Stimulated activated CD8-positive, alpha-beta memory T cell treated with anti-CD3 and anti-CD28 coated beads, Interleukin-2, amount 100 ng/mL, for 1 hour (primary cell): ENCODE data around the gene KAT8.

Experiments used
- DNase-seq, 2 donors: peaks; one replicate each; pipeline ENCODE4 v3.0.0-alpha.2; 2020; ENCODE audit warnings: low read depth in 2 of 2

The KAT8 gene

DNA sequence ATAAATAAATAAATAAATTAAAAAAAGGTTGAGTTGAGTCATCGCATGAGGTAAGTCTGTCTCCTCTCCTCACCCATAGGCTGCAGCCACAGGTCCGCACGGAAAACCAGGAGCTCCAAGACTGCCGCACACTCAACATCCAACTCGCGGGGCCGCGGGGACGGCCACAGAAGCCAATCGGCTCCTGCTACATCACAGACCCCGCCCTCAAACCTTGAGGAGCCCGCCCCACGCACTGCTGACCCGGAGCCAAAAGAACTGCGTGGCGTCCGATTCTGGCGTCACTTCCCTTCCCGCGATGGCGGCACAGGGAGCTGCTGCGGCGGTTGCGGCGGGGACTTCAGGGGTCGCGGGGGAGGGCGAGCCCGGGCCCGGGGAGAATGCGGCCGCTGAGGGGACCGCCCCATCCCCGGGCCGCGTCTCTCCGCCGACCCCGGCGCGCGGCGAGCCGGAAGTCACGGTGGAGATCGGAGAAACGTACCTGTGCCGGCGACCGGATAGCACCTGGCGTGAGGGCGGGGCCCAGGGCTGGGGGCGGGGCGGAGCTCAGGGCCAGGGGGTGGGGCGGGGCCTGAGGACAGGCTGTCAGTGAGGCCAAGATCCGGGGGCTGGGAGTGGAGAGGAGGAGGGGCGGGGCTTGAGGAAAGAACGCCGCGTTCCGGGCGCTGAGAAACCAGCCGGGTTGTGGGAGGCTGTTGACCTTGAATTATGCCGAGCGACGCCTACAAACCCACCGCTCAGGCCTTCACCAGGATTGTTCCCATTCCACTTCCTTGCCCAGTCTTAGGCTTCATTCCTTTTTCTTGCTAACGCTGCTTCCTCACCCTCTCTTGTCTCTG is at the start of gene KAT8:
Gene KAT8, plus strand, starts transcription at position 281 of the 839 bp plus-strand sequence. Its CDS starts 18 bp downstream, at position 299.
- DNase-seq: peak; percentile 92 to 94

DNA sequence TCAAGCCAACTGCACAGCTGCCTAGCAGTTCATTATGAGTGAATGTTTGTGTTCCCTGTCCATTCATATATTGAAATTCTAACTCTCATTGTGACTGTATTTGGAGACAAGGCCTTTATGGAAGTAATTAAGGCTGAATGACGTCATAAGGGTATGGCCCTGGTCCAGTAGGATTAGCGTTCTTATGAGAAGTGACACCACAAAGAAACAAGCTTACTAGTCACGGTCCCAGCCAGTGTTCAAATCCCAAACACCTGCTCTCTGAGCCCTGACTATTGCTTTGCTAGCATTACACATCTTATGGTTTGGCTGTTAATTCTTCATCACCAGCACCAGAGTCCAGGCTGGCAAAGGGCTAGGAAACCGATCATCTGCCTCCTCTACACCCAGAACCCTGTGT is 45.6 kb upstream of the KAT8 start:
- no peak for DNase-seq

GRCh38 chr16:31072540-31073141 is 44.8 kb upstream of the KAT8 start:
- no peak for DNase-seq

- DNase-seq: peak; percentile 72 to 78
These were observed 44.1 kb upstream of the KAT8 start for GRCh38 chr16:31073142-31073969.

DNA sequence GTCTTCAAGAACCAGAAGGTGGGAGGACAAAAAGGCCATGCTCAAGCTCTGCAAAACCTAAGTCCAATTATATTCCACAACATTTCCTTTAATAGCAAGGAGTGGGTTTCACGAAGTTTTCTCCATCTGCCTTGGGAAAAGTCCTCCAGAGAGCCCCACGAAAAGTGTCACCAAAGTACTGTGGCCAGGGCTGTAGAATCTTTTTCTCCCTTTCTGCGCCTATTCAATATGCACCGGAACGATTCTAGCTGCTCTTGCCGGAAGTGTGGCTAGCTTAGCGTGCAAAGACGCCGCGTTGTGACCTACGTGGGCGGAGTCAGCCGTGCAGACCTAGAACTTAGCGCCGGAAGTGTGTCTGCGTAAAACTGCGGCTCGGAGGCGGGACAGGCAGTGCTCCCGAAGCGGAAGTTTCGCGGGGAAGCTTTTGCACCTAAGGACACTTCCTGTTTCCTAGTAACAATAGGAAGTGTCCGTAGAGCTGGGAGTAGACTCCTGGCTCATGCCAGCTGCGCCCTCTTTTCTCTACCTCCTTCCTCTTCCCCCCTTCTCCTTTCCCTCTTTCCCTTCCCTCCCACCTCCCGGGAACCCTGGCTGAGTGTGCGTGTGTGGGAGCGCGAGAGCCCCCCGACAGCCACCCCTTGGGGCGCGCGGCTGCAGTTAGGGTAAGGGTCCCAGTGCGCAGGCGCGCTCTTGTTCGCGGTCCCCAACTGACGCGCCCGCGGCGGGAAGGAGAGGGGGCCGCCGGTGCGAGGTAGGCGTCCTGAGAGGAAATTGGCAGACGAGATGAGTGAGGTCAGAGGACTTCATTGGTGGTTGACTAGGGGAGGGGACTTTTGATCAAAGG is 43.3 kb upstream of the KAT8 start, which contains the start of the genes ZNF646 and ZNF668:
Gene ZNF646, plus strand, starts transcription at position 453 of the 844 bp plus-strand sequence. CDS start 1,903 bp downstream, outside the sequence.
Gene ZNF668, minus strand, starts transcription at position 271 of the 844 bp plus-strand sequence. CDS start 9,781 bp downstream, outside the sequence.
- DNase-seq: peak; percentile 95 to 96

DNA sequence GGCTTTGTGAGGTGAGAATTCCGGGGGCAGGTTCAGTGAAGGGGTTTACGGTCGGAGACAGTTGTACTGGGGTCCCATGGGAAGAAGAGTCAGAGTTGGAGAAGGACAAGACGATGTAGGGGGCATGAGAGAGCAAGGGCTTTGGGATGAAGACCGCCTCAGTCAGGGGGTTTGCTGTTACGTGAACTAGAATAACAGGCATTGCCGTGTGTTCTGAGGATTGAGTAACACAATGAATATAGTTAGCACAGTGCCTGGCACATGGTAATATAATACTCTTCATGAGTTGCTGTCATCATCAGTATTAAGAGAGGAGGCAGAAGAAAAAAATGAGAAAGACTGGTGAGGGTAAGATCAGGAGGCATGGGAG is 42.7 kb upstream of the KAT8 start:
- no peak for DNase-seq

GRCh38 chr16:31076319-31076718 is 41.1 kb upstream of the KAT8 start:
- no peak for DNase-seq

- DNase-seq: no peak
These were observed 40.4 kb upstream of the KAT8 start for GRCh38 chr16:31077024-31077423.

DNA sequence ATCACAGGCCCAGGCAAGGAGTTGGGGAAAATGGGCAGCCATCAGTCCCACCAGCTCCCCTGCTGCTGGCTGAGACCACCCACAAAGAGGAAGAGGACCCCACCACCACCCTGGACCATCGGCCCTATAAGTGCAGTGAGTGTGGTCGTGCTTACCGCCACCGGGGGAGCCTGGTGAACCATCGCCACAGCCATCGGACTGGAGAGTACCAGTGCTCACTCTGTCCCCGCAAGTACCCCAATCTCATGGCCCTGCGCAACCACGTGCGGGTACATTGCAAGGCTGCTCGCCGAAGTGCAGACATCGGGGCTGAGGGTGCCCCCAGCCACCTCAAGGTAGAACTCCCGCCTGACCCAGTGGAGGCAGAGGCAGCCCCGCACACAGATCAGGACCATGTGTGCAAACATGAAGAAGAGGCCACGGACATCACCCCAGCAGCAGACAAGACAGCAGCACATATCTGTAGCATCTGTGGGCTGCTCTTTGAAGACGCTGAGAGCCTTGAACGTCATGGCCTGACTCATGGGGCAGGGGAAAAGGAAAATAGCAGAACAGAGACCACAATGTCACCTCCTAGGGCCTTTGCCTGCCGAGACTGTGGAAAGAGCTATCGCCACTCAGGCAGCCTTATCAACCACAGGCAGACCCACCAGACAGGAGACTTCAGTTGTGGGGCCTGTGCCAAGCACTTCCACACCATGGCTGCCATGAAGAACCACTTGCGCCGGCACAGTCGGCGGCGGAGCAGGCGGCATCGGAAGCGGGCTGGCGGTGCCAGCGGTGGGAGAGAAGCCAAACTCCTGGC is 39.7 kb upstream of the KAT8 start:
- DNase-seq: no peak

DNA sequence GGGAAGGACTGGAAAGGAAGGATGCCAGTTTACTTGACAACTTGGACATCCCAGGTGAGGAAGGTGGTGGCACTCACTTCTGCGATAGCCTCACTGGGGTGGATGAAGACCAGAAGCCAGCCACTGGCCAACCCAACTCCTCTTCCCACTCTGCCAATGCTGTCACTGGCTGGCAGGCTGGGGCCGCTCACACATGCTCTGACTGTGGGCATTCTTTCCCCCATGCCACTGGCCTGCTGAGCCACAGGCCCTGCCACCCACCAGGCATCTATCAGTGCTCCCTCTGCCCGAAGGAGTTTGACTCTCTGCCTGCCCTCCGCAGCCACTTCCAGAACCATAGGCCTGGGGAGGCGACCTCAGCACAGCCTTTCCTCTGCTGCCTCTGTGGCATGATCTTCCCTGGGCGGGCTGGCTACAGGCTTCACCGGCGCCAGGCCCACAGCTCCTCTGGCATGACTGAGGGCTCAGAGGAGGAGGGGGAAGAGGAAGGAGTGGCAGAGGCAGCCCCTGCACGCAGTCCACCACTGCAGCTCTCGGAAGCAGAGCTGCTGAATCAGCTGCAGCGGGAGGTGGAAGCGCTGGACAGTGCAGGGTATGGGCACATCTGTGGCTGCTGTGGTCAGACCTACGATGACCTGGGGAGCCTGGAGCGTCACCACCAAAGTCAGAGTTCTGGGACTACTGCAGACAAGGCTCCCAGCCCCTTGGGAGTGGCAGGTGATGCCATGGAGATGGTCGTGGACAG is 38.7 kb upstream of the KAT8 start:
- no peak for DNase-seq

- DNase-seq: no peak
These were observed 38.0 kb upstream of the KAT8 start for GRCh38 chr16:31079342-31079944.

DNA sequence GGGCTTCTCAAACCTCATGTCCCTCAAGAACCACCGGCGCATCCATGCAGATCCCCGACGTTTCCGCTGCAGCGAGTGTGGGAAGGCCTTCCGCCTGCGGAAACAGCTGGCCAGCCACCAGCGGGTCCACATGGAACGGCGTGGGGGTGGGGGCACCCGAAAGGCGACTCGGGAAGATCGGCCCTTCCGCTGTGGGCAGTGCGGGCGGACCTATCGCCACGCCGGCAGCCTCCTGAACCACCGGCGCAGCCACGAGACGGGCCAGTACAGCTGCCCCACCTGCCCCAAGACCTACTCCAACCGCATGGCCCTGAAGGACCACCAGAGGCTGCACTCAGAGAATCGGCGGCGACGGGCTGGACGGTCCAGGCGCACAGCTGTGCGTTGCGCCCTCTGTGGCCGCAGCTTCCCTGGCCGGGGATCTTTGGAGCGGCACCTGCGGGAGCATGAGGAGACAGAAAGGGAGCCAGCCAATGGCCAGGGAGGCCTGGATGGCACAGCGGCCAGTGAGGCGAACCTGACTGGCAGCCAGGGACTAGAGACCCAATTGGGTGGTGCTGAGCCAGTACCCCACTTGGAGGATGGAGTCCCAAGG is 37.3 kb upstream of the KAT8 start:
- DNase-seq: no peak

DNA sequence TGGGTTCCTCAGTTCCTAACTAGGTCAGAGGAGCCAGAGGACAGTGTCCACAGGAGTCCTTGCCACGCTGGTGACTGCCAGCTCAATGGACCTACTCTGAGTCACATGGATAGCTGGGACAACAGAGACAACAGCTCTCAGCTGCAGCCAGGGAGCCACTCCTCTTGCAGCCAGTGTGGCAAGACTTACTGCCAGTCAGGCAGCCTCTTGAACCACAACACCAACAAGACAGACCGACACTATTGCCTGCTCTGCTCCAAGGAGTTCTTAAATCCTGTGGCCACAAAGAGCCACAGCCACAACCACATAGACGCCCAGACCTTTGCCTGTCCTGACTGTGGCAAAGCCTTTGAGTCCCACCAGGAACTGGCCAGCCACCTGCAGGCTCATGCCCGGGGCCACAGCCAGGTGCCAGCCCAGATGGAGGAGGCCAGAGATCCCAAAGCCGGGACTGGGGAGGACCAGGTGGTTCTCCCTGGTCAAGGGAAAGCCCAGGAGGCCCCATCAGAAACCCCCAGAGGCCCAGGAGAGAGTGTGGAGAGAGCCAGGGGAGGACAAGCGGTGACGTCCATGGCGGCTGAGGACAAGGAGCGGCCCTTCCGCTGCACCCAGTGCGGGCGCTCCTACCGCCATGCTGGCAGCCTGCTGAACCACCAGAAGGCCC is 36.6 kb upstream of the KAT8 start:
- no peak for DNase-seq

DNA sequence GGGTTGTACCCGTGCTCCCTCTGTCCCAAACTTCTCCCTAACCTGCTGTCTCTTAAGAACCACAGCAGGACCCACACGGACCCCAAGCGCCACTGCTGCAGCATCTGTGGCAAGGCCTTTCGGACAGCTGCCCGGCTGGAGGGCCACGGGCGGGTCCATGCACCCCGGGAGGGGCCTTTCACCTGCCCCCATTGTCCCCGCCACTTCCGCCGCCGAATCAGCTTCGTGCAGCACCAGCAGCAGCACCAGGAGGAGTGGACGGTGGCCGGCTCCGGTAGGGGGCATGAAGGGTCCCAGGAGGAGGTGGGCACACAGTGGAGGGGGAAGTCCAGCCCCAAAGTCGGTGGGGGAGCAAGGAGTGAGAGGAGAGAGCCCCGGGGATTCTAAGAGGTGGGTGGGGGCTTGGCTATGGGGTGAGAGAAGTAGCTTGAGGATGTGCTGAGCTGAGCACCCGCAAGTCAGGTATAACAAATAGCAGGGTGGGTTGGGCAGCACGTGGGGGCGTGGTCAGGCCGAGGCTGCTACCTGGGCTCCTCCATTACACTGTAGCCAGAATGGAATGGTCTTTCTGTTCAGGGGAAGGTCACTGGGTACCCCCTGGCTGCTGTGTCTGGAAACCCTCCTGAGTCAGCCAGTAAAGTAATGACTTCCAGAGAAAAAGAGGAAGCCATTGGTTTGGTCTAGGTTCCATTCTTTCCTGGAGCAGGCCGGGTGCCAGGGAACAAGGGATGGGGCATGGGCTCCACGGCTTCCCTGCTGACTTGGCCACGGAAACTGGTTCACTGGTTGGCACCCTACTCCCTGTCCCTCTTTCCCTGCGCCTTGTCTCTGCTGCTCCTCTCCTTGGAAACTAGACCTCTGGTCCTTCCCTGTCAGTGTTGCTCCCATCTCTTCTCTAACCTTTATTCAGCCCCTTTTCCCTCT is 35.8 kb upstream of the KAT8 start:
- DNase-seq: no peak

DNA sequence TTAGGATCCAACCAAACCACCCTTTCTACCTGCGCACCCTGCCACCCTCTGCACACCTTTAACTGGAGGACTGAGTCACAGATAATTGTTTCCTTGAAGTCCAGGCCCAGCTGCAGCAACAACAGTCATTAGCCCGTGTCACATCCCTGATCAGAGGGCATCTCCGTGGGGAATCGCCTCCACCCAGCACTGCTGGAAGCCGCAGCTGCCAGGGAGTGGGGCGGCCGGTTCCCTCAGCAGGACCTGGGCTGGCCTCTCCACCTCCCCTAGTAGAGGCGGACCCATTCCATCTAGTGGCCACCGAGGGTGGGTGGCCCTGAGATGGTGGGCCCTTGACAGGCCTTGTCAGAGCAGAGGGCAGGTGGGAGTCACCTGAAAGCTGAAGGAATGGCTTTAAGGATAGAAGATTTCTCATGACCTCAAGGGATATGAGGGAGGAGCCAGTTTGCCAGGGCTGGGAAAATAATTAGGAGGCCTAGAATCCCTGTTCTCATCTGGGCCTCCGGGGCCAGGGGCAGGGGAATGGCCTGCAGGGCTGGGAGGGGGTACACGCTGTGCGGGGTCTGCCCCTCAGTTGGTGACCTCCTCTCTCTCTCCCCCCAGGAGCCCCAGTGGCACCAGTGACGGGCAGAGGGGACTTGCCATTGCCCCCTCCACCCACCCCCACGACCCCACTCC is 35.0 kb upstream of the KAT8 start:
- DNase-seq: no peak

- DNase-seq: no peak
These were observed 34.4 kb upstream of the KAT8 start for GRCh38 chr16:31083081-31083480.

GRCh38 chr16:31083556-31083955 is 33.9 kb upstream of the KAT8 start:
- DNase-seq: no peak
